HepG2 (cell line): ENCODE results near the gene ZDHHC14. TPM values are rescaled to one million over a fixed set of nuclear protein-coding genes. Genes with fewer than 3 reads are reported as not detected.

ENCODE experiments used
- ATAC-seq: fragments of 200-7000 bp; cut with Tn5 transposase; 3 replicates; pipeline ENCODE4 v1.9.1; 2020; ENCODE audit warnings: mild to moderate bottlenecking, moderate library complexity
- BruUV-seq: library from RNA; stranded (reverse); fragments of 400-500 nt; replicated peaks from 2 replicates; lab custom pipeline; 2021; lab: Mats Ljungman, UMichigan
- CTCF ChIA-PET: fragments of 300-600 bp; formaldehyde crosslinking; extraction: SDS; loops from one replicate; lab custom pipeline; 2021; ENCODE audit warnings: low total read pairs, inconsistent platforms, low intra/inter-chr PET ratio; lab: Yijun Ruan, JAX
- POLR2A ChIA-PET: fragments of 350-600 bp; sonication (Branson Sonifier 250); formaldehyde crosslinking; loops from one replicate; lab custom pipeline; 2020; ENCODE audit warnings: antibody characterized with exemption, inconsistent platforms; lab: Yijun Ruan, JAX
- DNase-seq: peaks from one replicate; pipeline ENCODE4 v3.0.0-alpha.2; 2015; ENCODE audit warnings: low spot score
- FAIRE-seq: peaks from 3 replicates; lab custom pipeline; 2011; peaks lifted over from hg19 to GRCh38; lab: Jason Lieb, UNC
- H2AFZ ChIP-seq: one replicate; pipeline ENCODE4 v1.6.1; 2011; ENCODE audit warnings: low read length, inconsistent platforms
- H3K27ac ChIP-seq: fragments of 300-600 bp; 3 replicates; pipeline ENCODE4 v1.8.0; 2011; ENCODE audit warnings: mixed run types, mild to moderate bottlenecking, mixed read lengths, low read length, inconsistent platforms; ENCODE audit not compliant: insufficient read depth; ENCODE audit errors: extremely low read length
- H3K27me3 ChIP-seq, 2 experiments: fragments of 200-600 bp in 1 of 2; 2 replicates in 1 of 2; 3 replicates in 1 of 2; pipeline versions ENCODE4 v1.6.0 to v1.8.0; 2011; ENCODE audit warnings: low read length in 2 of 2, mild to moderate bottlenecking in 2 of 2, moderate library complexity in 2 of 2, inconsistent platforms in 1 of 2; ENCODE audit not compliant: insufficient read depth in 2 of 2, control insufficient read depth in 1 of 2
- H3K36me3 ChIP-seq, 2 experiments: fragments of 200-600 bp in 1 of 2; replicated peaks in 1 of 2; 2 replicates in 1 of 2; 3 replicates in 1 of 2; pipeline versions ENCODE4 v1.5.1 to v1.8.0; 2011; ENCODE audit warnings: low read length in 2 of 2, inconsistent platforms in 1 of 2; ENCODE audit not compliant: insufficient read depth in 2 of 2, control insufficient read depth in 1 of 2
- H3K4me1 ChIP-seq: 2 replicates; pipeline ENCODE4 v1.5.1; 2012; ENCODE audit warnings: low read length, inconsistent platforms; ENCODE audit not compliant: insufficient read depth
- H3K4me2 ChIP-seq: 2 replicates; pipeline ENCODE4 v1.6.0; 2011; ENCODE audit warnings: low read depth, low read length, inconsistent platforms
- H3K4me3 ChIP-seq, 3 experiments: fragments of 200-600 bp in 1 of 3; sonication (generic), shearing (Covaris generic) in 1 of 3; replicated peaks in 1 of 3; 2 replicates each; pipeline ENCODE4 v1.5.1; 2011 to 2016; ENCODE audit warnings: low read length in 3 of 3, inconsistent platforms in 2 of 3, low read depth in 2 of 3, mild to moderate bottlenecking in 2 of 3, control low read depth in 1 of 3, mixed read lengths in 1 of 3; ENCODE audit not compliant: insufficient read depth in 1 of 3
- H3K79me2 ChIP-seq: one replicate; pipeline ENCODE4 v1.6.1; 2011; ENCODE audit warnings: low read length, inconsistent platforms; ENCODE audit not compliant: insufficient read depth
- H3K9ac ChIP-seq: 2 replicates; pipeline ENCODE4 v1.6.0; 2011; ENCODE audit warnings: mild to moderate bottlenecking, low read depth, low read length, inconsistent platforms; ENCODE audit not compliant: insufficient read depth
- H3K9me3 ChIP-seq: 2 replicates; pipeline ENCODE4 v1.5.1; 2012; ENCODE audit warnings: mild to moderate bottlenecking, low read length
- H4K20me1 ChIP-seq: 2 replicates; pipeline ENCODE4 v1.6.0; 2011; ENCODE audit warnings: inconsistent platforms, mild to moderate bottlenecking, low read length, moderate library complexity; ENCODE audit not compliant: insufficient read depth
- ZNF589 ChIP-seq: sonication (generic); formaldehyde crosslinking; conservative IDR thresholded peaks from 2 replicates; pipeline ENCODE4 v1.8.0; 2022; ENCODE audit warnings: mild to moderate bottlenecking, moderate library complexity, missing genetic modification reagents
- WGBS: methylation state at CpG from one replicate; pipeline ENCODE4 v1.1.6; 2017; ENCODE audit warnings: low lambda C conversion rate; 5-methylcytosine and 5-hydroxymethylcytosine counted together
- in situ Hi-C: cut with HindIII; loops from 2 replicates; pipeline ENCODE4 v1.10.0; 2017; ENCODE audit warnings: low pct_unique_long_range_greater_than_20kb; ENCODE audit not compliant: extremely low pct_ligation_motif_present
- intact Hi-C: fragments of 100-400 bp; cut with micrococcal nuclease; formaldehyde crosslinking; loops from one replicate; pipeline ENCODE4 v1.10.0; 2022; ENCODE audit not compliant: unreplicated experiment
- polyA plus RNA-seq, 8 experiments: library from polyadenylated mRNA; depleted of rRNA in 3 of 8; stranded (reverse) in 7 of 8; unstranded in 1 of 8; fragments of >200 nt; fragmentation: Illumina TruSeq in 4 of 8; extraction: Trizol in 4 of 8; gene quantifications; 2 replicates each; pipeline versions ENCODE4 v1.2.1 to v1.2.3, GENCODE V29; 2011 to 2016; ENCODE audit warnings: low read depth in 4 of 8, missing spikeins in 1 of 8, mixed read lengths in 1 of 8; ENCODE audit not compliant: insufficient read depth in 1 of 8
- total RNA-seq, 5 experiments: library from RNA; depleted of rRNA; stranded (reverse); fragments of >200 nt; fragmentation: Illumina TruSeq; extraction: Trizol; gene quantifications; 2 replicates each; pipeline ENCODE4 v1.2.3, GENCODE V29; 2016; ENCODE audit warnings: low read depth in 1 of 5
- TF ChIP-seq, protein P1 (sequence below): sonication (generic); formaldehyde crosslinking; IDR thresholded peaks from 2 replicates; pipeline ENCODE4 v1.4.0; 2020; ENCODE audit warnings: missing genetic modification reagents
- TF ChIP-seq, protein P2 (sequence below): IDR thresholded peaks from 2 replicates; pipeline ENCODE4 v1.6.1; 2016; ENCODE audit warnings: missing genetic modification reagents, missing compliant biosample characterization

The ZDHHC14 gene
- total and polyA plus RNA-seq, 2 of the 13 experiments (the other 11 are each of a cell fraction or from before 2014, with no cell fraction given) = 3.7 to 9.5 TPM

GRCh38 chr6:157332813-157333212 lies 48.2 kb upstream of the ZDHHC14 start:
- H3K27me3 ChIP-seq = peaks cover 0 to 5% of the 10 kb centered on the region in 2 experiments; a peak in 1 of 5 replicates
- CTCF ChIA-PET = interaction anchor here (4.3 kb wide), 1 partner anchor 17 kb away, joined by 60 read pairs; no protein-coding TSS in a partner anchor
- intact Hi-C loops (no loop called here), in situ Hi-C loops (no loop called here)
- no peak overlapping the region for H3K4me3 ChIP-seq
- no peak overlapping the region for H3K4me2 ChIP-seq
- ATAC-seq = no peak
- no peaks in the 10 kb centered on the region for H3K9me3 ChIP-seq
- DNase-seq = no peak
- H4K20me1 ChIP-seq = no peaks in the 10 kb centered on the region
- no peak for FAIRE-seq
- H2AFZ ChIP-seq = no peak overlapping the region
- no peaks in the 10 kb centered on the region for H3K79me2 ChIP-seq
- peaks cover 21% of the 10 kb centered on the region for H3K4me1 ChIP-seq
- BruUV-seq = no TSS peak
- H3K27ac ChIP-seq = no peak overlapping the region
- H3K36me3 ChIP-seq = no peaks in the 10 kb centered on the region
- POLR2A ChIA-PET = interaction anchor here (6.0 kb wide), 1 partner anchor 9 kb away, joined by 42 read pairs; the partner anchor contains the start of gene TMEM242
- TF ChIP-seq ZNF589 (CRISPR knock-in tag) = no peak
- TF ChIP-seq, protein P1, sequence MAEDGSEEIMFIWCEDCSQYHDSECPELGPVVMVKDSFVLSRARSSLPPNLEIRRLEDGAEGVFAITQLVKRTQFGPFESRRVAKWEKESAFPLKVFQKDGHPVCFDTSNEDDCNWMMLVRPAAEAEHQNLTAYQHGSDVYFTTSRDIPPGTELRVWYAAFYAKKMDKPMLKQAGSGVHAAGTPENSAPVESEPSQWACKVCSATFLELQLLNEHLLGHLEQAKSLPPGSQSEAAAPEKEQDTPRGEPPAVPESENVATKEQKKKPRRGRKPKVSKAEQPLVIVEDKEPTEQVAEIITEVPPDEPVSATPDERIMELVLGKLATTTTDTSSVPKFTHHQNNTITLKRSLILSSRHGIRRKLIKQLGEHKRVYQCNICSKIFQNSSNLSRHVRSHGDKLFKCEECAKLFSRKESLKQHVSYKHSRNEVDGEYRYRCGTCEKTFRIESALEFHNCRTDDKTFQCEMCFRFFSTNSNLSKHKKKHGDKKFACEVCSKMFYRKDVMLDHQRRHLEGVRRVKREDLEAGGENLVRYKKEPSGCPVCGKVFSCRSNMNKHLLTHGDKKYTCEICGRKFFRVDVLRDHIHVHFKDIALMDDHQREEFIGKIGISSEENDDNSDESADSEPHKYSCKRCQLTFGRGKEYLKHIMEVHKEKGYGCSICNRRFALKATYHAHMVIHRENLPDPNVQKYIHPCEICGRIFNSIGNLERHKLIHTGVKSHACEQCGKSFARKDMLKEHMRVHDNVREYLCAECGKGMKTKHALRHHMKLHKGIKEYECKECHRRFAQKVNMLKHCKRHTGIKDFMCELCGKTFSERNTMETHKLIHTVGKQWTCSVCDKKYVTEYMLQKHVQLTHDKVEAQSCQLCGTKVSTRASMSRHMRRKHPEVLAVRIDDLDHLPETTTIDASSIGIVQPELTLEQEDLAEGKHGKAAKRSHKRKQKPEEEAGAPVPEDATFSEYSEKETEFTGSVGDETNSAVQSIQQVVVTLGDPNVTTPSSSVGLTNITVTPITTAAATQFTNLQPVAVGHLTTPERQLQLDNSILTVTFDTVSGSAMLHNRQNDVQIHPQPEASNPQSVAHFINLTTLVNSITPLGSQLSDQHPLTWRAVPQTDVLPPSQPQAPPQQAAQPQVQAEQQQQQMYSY (CRISPR knock-in tag) = no peak
- TF ChIP-seq, protein P2, sequence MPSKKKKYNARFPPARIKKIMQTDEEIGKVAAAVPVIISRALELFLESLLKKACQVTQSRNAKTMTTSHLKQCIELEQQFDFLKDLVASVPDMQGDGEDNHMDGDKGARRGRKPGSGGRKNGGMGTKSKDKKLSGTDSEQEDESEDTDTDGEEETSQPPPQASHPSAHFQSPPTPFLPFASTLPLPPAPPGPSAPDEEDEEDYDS (CRISPR knock-in tag) = no peak
- no peak overlapping the region for H3K9ac ChIP-seq
- WGBS = 34% methylated on average over 7 of the region's 7 CpGs
